Renal pelvis (tissue), 4 donors: ENCODE measurements around the gene MCC. TPM values are rescaled to one million over a fixed set of nuclear protein-coding genes. Genes with fewer than 3 reads are reported as not detected.

Experiments
- DNase-seq: peaks from one replicate; pipeline ENCODE4 v3.0.0-alpha.2; 2013
- polyA plus RNA-seq, 3 donors: library from polyadenylated mRNA; unstranded; fragments of 120-200 nt; gene quantifications; one replicate each; pipeline ENCODE4 v1.2.1, GENCODE V29; 2013; ENCODE audit not compliant: insufficient read length in 3 of 3

Gene MCC
- polyA plus RNA-seq, 3 donors, result 28.1 to 30.1 (median 29.4) TPM

DNA sequence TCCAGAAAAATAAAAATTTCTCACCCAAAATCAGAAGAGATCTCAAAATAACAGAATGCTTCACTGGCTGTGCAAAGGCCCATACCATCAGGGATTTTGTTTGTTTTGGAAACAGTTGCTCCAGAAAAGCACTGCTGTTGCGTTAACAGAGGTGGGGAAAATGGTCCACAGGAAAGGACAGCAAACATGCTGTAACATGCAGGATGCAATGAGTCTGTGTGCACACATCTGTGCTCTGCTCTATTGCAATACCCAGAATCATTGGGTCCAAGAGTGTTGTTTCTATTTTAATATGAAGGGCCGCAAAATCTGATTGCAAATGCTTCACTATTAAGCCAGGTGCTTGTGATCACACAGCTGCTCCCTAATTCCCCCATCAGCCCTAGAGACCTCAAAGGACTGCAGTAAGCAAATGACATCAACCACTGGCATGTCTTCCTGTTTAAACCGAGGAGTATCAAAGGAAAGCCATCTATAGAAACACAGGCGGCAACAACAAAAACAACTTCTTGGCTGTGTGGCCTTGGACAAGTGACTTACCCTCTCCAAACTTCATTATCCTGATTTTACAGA is 370.6 kb downstream of the MCC start:
- no peak for DNase-seq

DNA sequence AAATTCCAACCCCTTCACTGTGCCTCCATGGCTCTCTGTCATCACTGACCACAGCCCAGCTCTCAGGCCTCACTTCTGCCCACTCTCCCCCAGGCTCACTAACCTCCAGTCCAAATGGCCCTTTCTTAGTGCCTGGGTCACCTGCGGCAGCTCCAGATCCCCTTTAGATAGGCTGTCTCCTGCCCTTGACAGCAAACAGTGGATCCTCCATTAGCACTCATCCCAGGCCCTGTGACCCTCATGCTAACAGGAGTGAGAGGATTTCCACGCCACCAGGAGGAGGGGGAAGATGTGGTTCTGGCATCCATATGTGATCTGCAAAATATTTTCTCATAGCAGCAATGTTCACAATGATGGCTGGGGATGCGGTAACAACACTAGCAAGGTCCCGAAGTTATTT is 372.3 kb downstream of the MCC start:
- DNase-seq, result no peak

DNA sequence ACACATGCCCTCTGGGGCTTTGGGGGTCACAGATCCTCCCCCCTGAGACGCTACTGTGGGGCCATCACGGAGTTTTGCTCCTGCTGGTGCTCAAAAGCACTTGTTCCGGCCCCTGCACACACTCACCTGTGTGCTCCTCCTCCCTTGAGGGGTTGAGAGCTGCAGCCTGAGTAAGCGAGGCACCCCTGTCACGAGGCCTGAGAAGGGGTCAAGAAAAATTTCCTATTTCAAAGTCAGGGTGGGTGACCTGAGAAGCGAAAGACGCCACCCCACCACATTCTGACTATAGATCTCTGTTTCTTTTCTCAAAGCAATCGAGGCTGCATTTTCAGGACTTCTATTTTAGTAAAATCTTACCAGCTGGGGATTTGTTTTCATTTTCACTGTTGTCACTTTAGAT is 373.2 kb downstream of the MCC start:
- no peak for DNase-seq

DNA sequence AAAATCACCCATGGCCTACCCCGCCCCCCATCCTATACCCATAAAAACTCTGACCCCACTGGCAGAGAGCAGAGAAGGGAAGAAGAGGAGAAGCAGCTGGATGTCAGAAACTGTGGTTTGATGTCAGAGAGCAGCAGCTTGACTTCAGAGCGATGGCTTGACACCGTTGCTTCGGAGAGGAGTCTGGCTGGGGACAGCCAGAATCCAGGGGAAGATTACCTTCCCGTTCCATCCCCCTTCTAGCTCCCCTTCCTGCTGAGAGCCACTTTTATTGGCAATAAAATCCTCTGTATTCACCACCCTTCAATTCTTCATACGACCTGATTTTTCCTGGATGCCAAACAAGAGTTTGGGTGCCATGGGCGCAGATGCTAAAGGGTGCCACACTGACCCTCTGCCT is 373.7 kb downstream of the MCC start:
- DNase-seq, result no peak

DNA sequence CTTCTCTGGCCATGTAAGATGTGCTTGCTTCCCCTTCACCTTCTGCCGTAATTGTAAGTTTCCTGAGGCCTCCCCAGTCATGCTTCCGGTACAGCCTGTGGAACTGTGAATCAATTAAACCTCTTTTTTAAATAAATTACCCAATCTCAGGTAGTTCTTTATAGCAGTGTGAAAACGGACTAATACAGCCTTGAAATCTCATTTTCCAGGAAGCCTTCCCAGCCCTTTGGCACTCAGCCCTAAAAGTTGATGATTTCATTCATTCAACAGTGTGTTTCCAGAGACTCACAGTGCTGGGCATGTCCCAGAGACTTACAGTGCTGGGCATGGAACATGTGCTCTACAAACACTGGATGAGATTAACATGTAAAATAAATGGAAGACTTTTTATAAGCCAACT is 375.8 kb downstream of the MCC start:
- DNase-seq, result no peak

DNA sequence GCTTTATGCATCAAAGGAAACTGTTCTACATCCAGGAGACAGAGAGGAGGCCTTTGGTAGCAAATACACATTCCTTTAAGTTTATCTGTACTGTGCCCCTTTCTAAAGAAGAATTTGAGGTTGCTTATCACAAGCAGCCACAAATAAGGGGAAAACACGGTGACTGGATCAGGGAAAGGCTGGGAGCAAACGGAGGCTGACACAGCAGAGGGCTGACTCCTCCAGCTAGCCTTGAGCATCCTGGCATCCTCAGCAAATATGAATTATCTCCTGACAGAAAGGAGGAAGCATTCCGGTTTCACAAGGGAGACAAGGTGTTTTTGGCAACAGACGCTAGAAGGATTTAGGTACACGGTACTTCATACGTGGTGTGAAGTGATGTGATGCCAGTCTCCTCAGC is 378.1 kb downstream of the MCC start:
- no peak for DNase-seq

DNA sequence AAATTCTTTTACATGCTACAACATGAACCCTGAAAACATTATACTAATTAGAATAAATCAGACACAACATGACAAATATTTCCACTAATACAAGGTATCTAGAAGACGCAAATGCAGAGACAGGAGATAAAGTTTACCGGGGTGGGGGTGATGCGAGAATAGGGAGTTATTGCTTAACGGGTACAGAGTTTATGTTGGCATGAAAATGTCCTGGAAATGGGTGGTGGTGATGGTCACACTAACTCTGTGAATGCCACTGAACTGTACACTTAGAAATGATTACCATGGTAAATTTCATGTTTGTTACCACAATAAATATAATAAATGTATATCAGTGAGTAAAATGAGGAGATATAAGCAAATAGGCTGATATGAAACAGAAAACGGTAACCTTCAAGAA is 378.9 kb downstream of the MCC start:
- DNase-seq, result no peak

DNA sequence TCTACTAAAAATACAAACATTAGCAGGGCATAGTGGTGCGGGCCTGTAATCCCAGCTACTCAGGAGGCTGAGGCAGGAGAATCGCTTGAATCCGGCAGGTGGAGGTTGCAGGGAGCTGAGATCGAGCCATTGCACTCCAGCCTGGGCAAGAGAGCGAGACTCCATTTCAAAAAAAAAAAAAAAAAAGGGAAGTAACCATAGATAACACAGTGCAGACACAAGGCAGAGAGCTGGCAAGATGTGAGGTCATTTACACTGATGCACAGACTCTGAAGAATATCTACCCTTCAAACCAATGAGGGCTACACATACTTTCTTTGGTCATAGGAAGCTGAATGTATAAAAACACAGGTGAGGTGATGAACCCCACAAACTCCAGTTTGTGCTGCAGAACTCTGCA is 379.8 kb downstream of the MCC start:
- no peak for DNase-seq

DNA sequence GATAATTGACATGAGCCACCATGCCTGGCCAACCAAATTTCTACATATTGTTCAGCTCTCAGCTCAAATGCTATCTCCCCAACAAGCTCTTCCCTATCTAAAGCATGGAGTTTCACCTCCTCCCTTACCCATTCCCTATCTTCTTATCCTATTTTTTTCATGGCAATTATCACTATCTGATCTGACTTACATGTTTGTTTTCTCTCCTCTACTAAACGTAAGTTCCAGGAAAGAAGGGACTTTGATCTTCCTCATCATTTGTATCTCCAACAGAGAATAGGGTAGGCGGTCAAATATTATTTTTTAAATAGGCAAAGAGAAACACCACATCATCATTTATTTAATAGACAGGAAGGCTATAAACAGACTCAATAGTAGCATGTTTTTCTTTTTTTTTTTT is 381.4 kb downstream of the MCC start:
- no peak for DNase-seq

DNA sequence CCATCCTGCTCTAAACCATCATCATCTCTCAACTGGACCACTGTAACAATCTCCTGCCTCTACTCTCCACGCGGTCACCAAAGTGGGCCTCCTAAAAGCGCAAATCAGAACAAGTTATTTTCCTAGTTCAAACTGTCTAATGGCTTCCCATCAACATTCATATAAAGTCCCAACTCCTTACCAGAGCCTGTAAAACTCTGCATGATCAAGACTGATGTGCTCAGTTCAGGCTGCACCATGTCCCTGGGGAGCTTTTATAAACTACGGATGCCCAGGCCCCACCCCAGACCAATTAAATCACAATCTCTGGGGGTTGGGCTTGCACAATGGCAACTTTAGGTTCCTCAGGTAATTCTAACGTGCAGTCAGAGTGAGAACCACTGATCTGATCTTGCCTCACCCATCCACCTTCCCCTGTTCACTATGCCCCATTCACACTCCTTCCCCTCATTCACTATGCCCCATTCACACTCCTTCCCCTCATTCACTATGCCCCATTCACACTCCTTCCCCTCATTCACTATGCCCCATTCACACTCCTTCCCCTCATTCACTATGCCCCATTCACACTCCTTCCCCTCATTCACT is 382.5 kb downstream of the MCC start:
- no peak for DNase-seq

DNA sequence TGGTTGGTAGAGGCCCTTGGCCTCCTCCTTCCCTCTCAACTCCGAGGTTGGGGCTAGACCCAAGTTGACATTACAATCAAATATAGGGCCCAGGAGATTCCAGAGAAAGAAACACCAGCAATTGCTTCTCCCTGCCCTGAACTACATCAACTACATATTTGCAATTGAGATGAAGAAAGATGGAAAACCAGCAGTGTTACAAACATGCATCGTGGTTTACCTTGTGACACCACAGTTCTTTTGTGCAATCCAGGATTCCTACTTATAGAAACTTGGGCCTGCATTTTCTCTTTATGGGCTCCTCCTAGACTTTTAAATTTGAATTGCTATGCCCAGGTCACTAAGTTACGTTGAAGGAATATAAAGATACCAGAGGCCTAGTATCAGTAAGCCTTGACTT is 384.9 kb downstream of the MCC start:
- DNase-seq, result no peak

DNA sequence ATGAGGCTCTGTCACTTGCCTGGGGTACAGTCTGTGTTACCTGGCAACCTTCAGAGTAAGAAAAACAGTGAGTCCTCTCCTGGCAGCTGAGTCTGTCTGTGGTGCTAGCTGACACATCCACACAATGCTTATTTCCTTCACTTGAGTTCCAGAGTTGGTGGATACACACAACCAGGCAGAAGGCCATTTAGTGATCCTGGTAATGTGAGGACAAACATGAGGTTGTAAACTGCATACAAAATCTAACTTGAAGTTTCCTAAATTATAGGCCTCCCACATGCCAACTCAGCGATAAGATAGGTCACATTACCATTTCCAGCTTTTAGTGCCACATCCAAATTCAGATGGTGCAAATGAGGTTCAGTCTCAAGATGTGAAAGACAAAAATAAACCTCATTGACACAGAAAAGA is 386.1 kb downstream of the MCC start:
- DNase-seq, result no peak

DNA sequence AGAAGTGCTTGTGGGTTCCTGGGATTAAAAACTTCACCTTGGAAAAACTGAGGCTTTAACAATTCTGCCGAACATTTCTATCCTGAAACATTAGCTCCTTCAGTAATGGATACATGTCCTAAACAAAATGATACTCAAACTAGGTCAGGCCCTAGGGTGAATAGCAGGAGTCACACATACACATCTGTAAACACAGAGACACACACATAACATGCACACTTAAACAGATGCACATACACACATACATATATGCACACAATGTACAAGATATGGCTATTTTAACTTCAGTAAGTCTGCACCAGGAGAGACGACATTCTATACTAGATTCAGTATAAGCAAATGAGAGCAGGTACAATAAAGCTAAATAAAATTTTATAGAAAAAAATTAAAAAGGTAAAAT is 387.3 kb downstream of the MCC start:
- no peak for DNase-seq

DNA sequence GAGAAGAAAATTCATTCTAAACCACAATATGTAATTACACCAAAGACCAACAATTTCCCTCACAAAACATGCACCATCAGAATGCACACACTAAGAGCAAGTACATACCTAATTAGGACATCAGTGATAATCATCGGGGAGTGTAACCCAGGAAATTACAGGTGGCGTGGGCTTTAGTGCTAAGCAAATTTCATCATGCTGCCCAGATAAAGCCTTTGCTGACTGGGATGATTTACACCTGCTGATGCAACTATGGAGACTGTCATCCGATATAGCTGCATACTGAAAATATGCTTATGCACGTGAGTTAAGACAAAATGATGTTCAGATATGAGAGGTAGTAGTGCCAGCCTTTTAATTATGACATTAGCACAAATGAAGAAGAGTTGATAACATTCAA is 388.4 kb downstream of the MCC start:
- no peak for DNase-seq

DNA sequence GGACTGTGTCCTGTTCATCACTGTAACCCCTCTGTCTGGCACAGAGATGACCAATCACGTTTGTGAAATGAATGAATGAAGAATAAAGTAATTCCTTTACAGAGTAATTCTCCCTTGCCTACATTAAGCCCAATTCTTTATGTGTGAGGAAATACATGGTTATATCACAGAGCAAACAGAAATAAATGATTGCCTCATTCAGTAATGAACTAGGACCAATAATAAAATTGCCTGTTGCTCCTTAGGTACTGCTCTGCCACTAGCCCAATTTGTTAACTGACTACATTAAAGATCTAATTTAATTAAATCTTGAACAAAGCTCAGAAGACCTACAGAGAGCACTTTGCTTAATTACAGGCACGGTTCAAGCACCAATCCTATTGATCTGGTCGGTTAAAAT is 389.9 kb downstream of the MCC start:
- DNase-seq, result no peak

DNA sequence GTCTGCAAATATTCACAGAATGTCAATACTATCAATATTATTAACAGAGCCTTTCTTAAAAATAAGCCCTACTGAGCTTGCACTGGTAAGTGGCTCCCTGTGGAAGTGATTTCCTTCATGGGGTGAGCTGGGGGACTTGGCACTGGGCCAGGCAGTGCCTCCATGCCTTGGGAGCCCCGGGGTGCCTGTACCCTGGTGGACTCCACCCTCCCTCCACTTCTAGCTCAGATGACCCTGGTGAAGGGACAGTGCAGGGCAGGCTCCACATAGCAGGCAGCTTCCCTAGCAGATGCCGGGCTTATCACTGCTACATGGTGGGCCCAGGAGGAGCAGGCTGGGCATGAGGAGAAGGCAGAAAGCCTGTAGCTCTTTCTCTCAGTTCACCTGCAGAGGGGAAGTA is 392.4 kb downstream of the MCC start:
- no peak for DNase-seq

DNA sequence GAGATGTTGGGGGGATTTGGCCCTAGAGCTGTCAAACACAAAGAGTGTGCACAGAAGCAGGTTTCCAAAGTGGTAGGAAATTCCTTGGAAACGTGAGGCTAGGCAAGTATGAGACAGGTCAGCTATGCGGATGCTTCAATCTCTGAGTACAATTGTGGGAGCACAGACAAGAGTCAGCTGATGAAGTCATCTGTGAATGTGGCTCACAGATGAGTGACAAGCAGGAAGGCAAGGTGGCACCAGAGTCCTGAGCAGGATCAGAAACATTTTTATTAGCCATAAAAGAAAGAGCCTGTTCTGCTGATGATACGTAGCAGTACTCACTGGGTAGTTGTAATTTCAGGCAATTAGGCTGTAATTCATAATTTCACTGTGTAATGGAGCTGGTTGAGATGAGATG is 394.7 kb downstream of the MCC start:
- no peak for DNase-seq

DNA sequence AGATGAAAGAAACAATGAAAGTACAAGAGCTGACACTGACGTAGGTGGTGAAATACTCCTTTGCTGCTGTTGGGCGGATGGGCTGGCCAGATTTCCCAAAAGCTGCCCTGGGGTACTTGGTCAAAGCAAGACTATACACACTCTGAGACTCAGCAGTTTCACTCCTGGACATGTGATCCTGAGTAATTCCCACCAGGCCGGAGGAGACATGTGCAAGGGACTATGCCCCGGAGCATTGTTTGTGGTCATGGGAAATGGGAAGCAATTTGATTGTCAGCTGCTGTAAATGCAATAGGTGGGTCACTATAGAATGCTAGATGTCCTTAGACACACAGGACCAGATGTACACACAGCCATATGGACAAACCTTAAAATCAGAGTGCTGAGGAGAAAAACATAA is 395.6 kb downstream of the MCC start:
- DNase-seq, result no peak

DNA sequence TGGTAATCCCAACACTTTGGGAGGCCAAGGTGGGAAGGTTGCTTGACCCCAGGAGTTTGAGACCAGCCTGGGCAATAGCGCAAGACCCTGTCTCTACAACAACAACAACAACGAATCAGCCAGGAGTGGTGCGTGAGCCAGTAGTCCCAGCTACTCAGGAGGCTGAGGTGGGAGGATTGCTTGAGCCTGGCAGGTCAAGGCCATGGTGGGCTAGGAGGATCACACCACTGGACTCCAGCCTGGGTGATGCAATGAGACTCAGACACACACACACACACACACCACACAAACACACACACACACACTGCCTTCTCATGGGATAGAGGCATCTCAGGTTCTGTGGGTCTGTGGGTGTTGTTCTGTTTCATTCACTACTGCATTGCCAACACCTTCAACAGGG is 396.6 kb downstream of the MCC start:
- no peak for DNase-seq

DNA sequence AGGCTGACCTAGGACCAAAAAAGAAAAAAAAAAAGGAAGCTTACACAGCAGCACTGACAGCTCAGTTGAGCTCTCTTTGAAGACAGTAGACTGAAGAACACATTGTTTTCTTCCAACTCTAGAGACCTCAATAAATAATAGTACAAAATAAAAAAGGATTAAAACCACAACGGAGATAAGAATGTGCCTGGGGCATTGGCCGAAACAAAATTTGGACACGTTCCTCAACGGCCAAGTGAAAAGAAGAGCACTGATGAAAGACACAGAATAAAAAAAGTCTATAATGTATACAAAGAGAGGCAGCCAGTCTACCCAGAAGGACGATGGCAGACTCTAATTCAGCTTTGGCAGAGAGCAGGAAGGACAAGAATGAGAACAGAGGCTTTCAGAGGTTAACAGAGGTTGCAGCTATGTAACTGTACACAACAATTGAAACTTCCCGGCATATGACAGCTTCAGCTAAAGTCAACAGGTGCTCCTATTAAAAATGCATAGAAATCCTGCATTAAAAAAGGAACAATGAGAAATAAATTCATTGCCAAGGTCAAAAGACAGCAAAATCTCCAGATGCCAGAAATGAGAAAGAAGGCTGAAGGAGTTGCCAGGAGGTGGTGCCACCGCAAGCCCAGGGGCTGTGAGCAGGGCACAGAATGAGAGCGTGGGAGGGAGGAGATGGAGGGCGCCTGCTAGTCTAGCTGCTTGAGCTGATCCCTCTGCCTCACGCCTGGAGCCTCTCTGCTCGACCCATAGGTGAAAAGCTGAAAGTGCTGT is 397.7 kb downstream of the MCC start:
- no peak for DNase-seq

DNA sequence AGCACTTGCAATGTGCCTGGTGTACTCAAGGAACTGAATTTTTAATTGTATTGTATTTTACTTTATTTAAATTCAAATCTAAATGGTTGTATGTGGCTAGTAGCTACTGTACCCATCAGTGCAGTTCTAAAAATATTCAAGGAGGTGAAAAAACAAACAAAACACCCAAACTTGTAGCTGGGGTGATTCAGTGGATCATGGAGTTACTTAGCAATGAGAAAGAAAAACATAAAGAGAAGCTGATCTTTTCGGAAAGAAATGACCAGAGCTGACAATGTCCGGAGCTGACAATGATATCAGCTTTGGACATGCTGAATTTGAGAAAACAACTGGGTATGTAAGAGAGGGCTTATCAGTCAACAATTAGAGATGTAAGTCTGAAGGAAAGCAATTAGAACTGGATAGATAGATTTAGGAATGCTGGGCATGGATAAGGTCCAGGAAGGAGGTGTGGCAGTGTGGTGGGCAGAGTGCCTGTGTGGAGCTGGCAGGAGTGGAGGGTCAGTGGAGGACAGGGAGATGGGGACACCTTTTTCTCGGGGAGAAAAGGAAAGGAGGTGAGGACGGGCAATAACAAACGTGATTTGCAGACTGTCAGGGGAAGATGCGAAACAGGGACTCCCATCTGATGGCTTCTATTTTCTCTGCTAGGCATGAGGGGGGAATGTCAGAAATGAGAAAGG is 398.5 kb downstream of the MCC start:
- DNase-seq, result no peak

DNA sequence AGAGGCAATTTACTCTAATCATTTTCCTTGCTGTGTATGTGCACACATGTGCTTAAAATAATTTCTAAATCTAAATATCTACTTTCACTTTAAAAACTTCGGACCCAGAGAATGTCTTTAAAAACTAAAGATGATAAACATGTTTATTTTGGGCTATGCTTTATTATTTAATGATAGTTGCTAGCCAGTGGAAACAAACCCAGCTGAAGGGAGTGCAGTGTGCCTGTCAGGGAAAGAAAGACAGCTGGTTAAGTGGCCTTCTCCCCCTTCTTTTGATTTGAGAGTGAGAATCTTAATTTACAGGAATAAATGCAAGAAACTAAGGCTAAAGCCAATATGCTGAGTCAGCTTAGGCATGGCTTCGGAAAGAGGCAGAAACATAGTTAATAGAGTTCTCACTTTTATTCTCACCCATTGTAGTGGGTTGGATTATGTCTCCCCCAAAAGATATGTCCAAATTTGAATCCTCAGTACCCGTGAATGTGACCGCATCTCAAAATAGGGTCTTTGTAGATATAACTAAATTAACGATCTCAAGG is 400.2 kb downstream of the MCC start:
- DNase-seq, result peak; percentile 77

DNA sequence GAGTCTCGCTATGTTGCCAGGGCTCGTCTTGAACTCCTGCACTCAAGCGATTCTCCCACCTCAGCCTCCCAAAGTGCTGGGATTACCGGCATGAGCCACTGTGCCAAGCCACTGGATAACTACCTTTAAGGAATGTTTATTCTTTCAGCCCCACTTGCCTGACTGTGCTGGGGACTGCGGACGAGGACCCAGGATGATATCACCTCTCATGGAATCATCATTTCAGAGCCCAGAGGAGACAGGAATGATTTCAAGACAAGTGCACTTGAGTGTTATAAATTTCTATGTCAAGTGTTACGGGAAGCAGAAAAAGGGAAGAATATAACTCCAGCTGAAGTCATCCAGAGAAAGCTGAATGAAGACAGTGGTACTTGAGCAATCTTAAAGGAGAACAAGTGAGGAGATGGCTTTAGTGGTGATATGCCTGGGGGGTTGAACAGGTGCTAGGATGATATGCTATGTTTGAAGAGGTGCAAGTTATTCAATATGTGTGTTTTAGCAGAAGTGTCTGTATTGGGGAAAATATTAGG is 402.3 kb downstream of the MCC start:
- no peak for DNase-seq
